ENCODE results near the gene MARK2.

Gene MARK2

DNA sequence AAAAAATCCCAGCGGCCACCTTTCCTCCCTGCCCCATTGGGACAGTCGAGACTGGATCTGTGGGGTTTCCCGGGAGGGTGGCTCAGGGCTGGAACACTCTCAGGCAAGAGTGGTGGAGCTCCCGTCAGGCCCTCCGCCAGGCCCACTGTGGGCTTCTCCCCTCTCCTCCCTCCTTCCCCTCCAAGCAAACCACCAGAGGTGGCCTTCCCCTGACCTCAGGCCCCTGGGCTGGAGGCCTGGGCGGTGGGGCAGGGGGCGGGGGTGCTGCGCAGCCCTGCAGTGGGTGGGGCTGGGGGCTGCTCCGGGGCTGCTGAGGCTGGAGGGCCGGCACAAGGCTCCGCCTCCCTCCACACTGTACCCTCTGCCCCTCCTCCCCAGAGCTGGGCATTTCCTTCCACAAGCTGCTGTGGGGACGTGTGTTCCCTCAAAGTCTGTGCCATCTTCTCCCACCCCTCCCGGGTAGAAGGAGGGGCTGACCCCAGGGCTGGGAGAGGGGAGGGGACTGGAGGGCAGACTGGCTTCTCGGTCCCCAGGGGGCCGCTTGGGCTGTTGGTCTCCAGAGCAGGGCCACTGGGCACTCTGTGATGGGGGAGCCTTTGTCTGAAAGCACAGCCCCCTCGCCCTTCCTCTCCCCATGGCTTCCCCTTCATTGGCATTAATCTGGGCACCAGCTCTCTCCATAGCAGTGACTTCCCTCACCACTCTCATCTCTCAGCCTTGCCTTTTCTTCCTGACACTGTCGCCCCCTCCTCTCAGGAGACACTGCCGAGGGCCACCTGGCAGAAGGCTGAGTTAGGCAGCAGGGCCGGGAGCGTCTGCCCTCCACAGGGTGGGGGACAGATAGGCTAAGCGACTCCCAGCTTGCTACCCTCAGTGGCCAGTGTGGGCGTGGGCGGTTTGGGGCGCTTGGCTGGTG lies 70.9 kb downstream of the MARK2 start:
- no peak for DNase-seq (ENCODE audit: low spot score)

DNA sequence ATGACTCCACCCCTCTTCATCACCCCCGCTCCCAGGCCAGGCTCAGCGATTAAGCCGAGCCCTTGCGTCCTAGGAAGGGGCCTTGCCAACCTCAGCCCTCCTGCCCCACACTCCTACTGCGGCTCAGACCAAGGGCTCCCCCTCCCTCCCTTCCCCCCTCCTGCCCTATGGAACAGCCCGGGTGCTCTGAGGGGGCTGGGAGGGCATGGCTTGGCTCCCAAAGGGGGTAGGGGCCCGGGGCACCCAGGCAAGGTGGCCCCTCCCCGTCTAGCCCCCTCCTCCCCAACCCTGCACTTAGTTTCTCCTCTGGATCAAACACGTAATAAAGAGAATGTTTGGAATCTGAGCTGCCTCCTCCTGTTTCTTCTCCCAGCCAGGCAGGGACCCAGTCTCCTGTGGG lies 71.8 kb downstream of the MARK2 start:
- no peak for DNase-seq (ENCODE audit: low spot score)

GRCh38 chr11:63911440-63911839 lies 72.5 kb downstream of the MARK2 start:
- no peak for DNase-seq (ENCODE audit: low spot score)

DNA sequence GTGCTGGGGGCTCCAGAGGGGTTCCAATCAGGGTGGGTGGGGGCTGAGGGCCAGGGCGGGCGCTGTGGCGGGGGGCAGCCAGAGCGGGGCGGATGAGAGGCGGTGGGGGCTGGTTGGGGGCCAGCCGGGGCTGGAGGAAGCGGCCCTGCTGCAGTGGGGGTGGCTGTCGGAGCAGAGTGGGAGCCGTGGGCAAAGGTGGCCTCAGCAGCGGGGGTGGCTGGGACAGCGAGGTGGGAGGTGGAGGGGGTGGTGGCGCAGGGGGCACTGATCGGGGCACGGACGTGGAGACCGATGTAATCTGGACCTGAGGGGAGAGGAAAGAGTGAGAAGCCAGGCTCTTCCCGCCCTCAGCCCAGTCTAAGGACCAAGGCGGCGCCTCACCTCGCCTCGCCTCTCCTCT lies 73.0 kb downstream of the MARK2 start:
- no peak for DNase-seq (ENCODE audit: low spot score)

GRCh38 chr11:63912678-63913077 lies 73.8 kb downstream of the MARK2 start:
- DNase-seq (ENCODE audit: low spot score) = no peak

GRCh38 chr11:63913866-63914830 lies 75.2 kb downstream of the MARK2 start:
- no peak for DNase-seq (ENCODE audit: low spot score)

DNA sequence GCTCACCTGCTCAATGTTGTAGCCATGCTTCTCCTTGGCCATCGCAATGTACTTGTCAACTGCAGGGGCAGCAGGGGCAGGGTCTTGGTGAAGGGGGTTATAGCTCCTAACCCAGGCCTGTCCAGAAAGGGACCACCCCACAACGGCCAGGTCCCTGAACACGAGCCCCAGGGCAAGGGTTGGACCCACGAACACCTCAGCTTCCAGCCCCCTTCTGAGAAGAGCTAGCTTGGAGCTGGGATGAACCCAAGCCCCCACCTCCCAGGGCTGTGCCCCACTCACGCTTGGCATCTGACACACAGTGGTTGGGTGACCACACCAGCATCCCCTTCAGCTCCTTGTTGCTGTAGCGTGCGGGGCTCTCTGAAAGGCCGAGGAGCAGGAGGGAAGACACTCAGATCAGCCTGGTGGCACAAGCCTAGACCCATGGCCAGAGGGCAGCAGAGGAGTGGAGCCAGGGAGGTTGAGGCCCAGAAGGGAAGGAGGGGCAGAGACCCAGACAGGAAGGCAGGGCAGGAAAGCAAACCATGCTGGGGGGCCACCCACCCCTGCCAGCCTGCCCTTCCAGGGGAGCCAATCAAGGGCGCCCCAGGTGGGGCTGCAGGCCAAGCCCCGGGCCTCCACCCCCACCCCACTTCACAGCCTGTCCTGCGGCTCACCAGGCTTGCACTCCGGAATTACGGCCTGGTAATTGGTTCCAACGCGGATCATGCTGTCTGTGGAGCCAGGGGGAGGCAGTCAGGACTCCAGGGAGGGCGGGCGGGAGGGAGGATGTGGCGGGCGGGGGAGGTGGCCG lies 76.2 kb downstream of the MARK2 start:
- no peak for DNase-seq (ENCODE audit: low spot score)

DNA sequence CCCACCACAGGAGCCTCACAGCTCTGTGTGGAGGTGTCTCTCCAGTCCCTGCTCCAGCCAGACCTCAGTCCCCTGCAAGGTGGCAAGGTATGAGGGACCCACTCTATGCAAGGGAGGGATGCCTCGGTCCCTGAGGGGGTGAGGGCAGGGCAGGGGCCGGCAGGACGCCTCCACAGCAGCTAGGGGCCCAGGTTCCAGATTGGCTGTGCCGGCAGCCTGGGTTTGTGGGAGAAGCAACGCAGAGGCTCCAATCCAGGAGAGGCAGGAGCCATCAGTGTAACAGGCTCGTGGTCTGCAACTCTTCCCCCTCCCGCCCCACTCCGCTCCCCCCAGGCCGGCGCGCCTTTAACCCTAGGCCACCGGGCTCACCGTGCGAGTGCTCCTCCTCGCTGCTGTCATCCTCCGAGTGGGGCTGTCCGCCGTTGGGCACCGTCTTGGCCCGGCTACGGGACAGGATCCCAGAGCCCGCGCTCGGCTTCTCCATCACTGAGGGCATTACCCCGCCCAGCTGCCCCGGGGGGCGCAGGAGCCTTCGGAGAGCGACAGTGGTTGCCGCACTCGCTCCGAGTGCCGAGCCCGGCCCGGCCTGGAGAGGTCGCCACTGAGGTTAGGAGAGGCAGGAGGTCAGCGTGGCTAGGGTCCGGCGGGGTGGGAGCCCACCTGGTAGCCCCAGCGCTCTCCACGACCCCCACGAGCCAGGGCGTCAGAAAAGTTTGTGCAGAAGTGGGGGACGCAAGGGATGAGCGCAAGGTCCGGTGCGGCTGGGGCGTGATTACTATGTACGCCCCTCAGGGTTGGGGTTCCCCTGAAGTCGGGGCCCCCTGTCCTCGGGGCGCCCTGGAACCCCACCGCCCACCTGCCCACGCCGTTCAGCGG lies 77.3 kb downstream of the MARK2 start:
- DNase-seq (ENCODE audit: low spot score) = peak; percentile 63

- DNase-seq (ENCODE audit: low spot score) = peak; percentile 87
These were observed 78.2 kb downstream of the MARK2 start, which contains the start of gene RCOR2 for GRCh38 chr11:63916837-63917691. TSS of gene RCOR2 (minus strand) at chr11:63917164. CDS start at chr11:63916456, 708 bp downstream.

DNA sequence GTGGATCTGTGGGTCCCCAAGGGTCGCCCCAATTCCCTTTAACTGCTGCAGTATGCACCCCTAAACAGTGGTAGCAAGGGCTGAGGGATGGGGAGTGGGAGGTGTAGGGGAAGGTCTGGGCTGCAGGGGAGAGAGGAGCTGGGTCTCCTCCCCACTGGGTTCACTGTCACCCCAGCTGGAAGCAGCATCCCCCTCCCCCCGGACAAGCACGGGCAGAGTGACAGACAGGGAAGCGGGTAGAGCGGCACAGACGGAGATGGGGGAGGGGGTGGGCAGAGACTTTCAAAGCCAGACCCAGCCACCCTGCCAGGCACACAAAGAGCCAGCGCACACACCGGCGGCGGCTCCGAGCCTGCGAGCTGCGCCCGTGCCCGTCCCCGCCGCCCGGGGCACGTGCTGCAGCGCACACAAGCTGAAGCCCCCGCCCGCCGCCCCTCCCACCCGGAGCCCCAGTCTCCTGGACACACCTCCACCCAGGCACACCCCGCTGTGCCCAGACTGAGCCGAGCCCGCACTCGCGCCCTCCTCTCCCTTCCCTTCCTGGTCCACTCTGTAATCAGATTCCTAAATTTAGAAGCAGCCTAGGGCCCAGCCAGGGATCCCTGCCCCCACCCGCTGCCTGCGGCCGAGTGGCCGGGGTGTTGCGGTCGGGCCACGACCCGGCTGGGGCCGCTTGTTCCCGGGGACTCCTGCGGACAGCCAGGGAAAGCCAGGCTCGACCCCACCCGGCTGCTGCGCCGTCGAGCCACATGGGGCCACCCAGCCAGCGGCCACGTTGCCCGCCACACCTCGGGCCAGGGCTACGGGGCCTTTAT lies 79.0 kb downstream of the MARK2 start:
- DNase-seq (ENCODE audit: low spot score) = peak; percentile 49

- DNase-seq (ENCODE audit: low spot score) = no peak
These were observed 79.7 kb downstream of the MARK2 start for GRCh38 chr11:63918507-63919191.

GRCh38 chr11:63919267-63920125 lies 80.6 kb downstream of the MARK2 start:
- no peak for DNase-seq (ENCODE audit: low spot score)

DNA sequence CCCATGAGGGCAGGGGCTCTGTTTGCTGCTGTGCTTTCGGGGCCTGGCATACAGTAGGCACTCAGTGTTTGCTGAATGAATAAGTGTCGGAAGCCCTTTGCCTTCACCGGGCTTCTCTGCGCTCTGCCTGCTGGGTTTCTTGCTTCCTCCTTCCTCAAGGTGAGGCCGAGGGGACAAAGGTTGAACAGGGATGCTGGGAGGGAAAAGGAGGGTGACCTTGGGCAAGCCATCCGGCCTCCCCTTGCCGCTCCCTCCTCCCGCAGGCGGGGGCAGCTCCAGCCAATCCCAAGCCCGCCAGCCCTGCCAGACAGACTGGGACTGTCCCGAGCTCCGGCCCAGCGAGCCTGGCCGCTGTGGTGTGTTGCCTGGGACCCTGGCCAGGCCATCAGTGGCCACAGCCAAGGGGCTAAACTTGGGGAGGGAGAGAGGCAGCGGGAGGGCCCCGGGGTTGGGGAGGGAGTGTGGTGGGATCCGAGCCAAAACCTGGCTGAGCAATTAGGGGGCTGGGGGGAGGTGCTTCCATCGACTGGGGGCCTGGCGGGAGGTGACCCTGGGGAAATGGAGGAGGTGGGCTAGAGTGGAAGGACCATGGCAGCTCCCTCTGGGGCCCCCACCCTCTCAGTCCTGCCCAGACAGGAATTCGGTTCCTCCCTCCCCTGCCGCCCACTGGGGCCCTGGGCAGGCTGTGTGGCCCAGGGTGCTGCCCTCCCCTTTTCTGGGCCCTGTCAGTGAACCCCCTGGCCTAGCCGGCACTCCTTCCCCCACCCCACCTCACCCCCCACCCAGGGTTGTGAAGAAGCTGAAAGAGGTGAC lies 81.4 kb downstream of the MARK2 start:
- peak; percentile 60 for DNase-seq (ENCODE audit: low spot score)

- DNase-seq (ENCODE audit: low spot score) = no peak
These were observed 82.1 kb downstream of the MARK2 start for GRCh38 chr11:63920939-63921417.

GRCh38 chr11:63922673-63923192 lies 83.8 kb downstream of the MARK2 start:
- DNase-seq (ENCODE audit: low spot score) = no peak

DNA sequence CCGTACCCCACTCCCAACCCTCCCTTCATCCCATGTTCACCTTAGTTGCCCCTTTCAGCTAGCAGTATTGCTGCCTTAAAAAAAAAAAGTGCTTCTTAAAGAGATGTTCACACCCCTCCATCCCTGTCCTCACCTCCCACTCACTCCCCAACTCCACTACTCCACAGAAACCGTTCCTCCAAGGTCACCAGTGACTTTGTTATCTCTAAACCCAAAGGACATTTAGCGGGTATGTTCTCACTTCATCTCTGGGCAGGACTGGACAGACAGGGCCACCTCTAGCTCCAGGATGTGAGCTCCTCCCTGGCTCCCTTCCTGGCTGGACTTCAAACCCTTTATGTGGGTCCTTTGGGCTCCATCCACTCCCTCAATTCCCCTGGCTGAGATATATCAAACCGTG lies 84.4 kb downstream of the MARK2 start:
- no peak for DNase-seq (ENCODE audit: low spot score)

All from AG08395 (cell line).